HAP-1 (cell line): ENCODE data around the gene CACNA1E.

ENCODE experiments used
- DNase-seq, 2 experiments: peaks; one replicate each; pipeline ENCODE4 v3.0.0-alpha.2; 2016 to 2020; ENCODE audit warnings: low spot score in 2 of 2
- H3K27me3 ChIP-seq: fragments of 250-450 bp; sonication (Bioruptor Pico); 2 replicates; pipeline ENCODE4 v1.5.1; 2020; ENCODE audit warnings: low read depth, mild to moderate bottlenecking, moderate library complexity
- H3K36me3 ChIP-seq: fragments of 250-450 bp; sonication (Bioruptor Pico); replicated peaks from 2 replicates; pipeline ENCODE4 v1.5.1; 2020; ENCODE audit warnings: mild to moderate bottlenecking
- H3K4me1 ChIP-seq: fragments of 250-450 bp; sonication (Bioruptor Pico); 2 replicates; pipeline ENCODE4 v1.5.1; 2020; ENCODE audit warnings: mild to moderate bottlenecking
- H3K4me3 ChIP-seq: fragments of 250-450 bp; sonication (Bioruptor Pico); 2 replicates; pipeline ENCODE4 v1.5.1; 2020; ENCODE audit warnings: mild to moderate bottlenecking, moderate library complexity
- H3K9me3 ChIP-seq: fragments of 250-450 bp; sonication (Bioruptor Pico); 2 replicates; pipeline ENCODE4 v1.5.1; 2020; ENCODE audit warnings: mild to moderate bottlenecking, moderate library complexity
- in situ Hi-C: fragments of 300-500 bp; cut with MboI; formaldehyde crosslinking; loops from 3 replicates; pipeline ENCODE4 v1.14.3; 2020; ENCODE audit warnings: low sequenced_read_pairs, inconsistent platforms, mixed read lengths

The CACNA1E gene

GRCh38 chr1:181545395-181545794 lies 62.1 kb downstream of the CACNA1E start:
- no peak overlapping the region for H3K4me3 ChIP-seq
- in situ Hi-C loops, result no loop called here
- H3K36me3 ChIP-seq, result no peaks in the 10 kb centered on the region
- H3K4me1 ChIP-seq, result no peaks in the 10 kb centered on the region
- H3K27me3 ChIP-seq, result peaks cover 6% of the 10 kb centered on the region; the same call in 1 of the 2 replicates
- no peak for DNase-seq
- H3K9me3 ChIP-seq, result no peaks in the 10 kb centered on the region

- in situ Hi-C loops, result no loop called here
- no peak for DNase-seq
- Histone ChIP-seq H3K9me3 (no peaks in the 10 kb centered on the region), H3K36me3 (no peaks in the 10 kb centered on the region), H3K27me3 (peaks cover 3% of the 10 kb centered on the region; the same call in 1 of the 2 replicates), H3K4me3 (no peak overlapping the region), H3K4me1 (no peaks in the 10 kb centered on the region)
Observed at GRCh38 chr1:181548497-181548896, 65.2 kb downstream of the CACNA1E start.

- Histone ChIP-seq H3K4me3 (no peak overlapping the region), H3K36me3 (no peaks in the 10 kb centered on the region), H3K9me3 (no peaks in the 10 kb centered on the region), H3K27me3 (no peaks in the 10 kb centered on the region; the same call in 1 of the 2 replicates), H3K4me1 (no peaks in the 10 kb centered on the region)
- DNase-seq, result no peak
- in situ Hi-C loops, result no loop called here
Observed at GRCh38 chr1:181551249-181551648, 67.9 kb downstream of the CACNA1E start.

GRCh38 chr1:181551754-181552153 lies 68.4 kb downstream of the CACNA1E start:
- Histone ChIP-seq H3K9me3 (no peaks in the 10 kb centered on the region), H3K4me1 (no peaks in the 10 kb centered on the region), H3K27me3 (no peaks in the 10 kb centered on the region; the same call in 1 of the 2 replicates), H3K4me3 (no peak overlapping the region), H3K36me3 (no peaks in the 10 kb centered on the region)
- in situ Hi-C loops, result no loop called here
- no peak for DNase-seq

GRCh38 chr1:181554465-181554864 lies 71.1 kb downstream of the CACNA1E start:
- no peaks in the 10 kb centered on the region for H3K9me3 ChIP-seq
- no peaks in the 10 kb centered on the region for H3K36me3 ChIP-seq
- no peak for DNase-seq
- in situ Hi-C loops, result no loop called here
- H3K4me1 ChIP-seq, result no peaks in the 10 kb centered on the region
- H3K4me3 ChIP-seq, result no peak overlapping the region
- H3K27me3 ChIP-seq, result peaks cover 5% of the 10 kb centered on the region

- in situ Hi-C loops, result no loop called here
- H3K4me3 ChIP-seq, result no peak overlapping the region
- H3K9me3 ChIP-seq, result no peaks in the 10 kb centered on the region
- H3K27me3 ChIP-seq, result peaks cover 5% of the 10 kb centered on the region
- H3K4me1 ChIP-seq, result no peaks in the 10 kb centered on the region
- H3K36me3 ChIP-seq, result no peaks in the 10 kb centered on the region
- DNase-seq, result no peak
Observed at GRCh38 chr1:181556631-181557030, 73.3 kb downstream of the CACNA1E start.

DNA sequence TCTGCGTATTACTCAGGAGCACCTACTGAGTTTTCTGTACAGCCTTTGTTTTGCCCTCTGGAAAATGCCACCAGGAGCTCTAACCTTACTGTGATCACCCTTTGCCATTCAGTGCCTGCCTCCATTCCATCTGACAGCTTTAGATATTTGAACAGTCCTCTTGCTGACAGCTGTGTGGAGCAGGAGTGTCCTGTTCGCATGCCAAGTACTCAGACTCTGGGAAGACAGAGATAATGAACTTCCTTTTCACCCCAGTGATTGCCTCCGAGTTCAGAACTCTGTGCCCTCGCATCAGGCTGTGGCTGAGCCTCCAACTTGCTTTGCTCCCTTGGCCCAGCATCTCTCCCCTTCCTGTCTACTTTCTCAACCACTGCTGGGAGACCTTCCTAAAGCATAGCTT lies 74.0 kb downstream of the CACNA1E start:
- no peak overlapping the region for H3K4me3 ChIP-seq
- in situ Hi-C loops, result no loop called here
- H3K9me3 ChIP-seq, result no peaks in the 10 kb centered on the region
- no peaks in the 10 kb centered on the region for H3K4me1 ChIP-seq
- no peak for DNase-seq
- no peaks in the 10 kb centered on the region for H3K36me3 ChIP-seq
- H3K27me3 ChIP-seq, result peaks cover 5% of the 10 kb centered on the region

DNA sequence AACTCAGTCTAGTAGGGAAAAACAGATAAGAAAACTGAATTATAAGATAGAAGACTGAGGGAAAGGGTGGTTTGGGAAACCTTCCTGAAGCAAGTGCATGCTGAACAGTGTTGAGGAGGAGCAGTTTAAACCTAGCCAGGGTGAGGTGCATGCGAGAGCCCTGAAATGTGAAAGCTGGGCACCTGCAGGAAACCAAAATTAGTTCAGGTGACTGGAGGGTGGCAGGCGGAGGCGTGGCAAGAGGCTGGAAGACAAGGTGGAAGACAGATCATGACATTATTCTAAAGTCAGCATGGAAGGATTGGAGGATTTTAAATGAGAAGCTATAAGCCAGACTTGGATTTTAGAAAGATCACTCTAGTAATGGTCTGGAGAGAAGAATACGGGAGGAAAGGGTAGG lies 75.1 kb downstream of the CACNA1E start:
- H3K27me3 ChIP-seq, result peaks cover 5% of the 10 kb centered on the region
- DNase-seq, result no peak
- no peaks in the 10 kb centered on the region for H3K36me3 ChIP-seq
- no peaks in the 10 kb centered on the region for H3K9me3 ChIP-seq
- in situ Hi-C loops, result no loop called here
- H3K4me1 ChIP-seq, result no peaks in the 10 kb centered on the region
- H3K4me3 ChIP-seq, result no peak overlapping the region

DNA sequence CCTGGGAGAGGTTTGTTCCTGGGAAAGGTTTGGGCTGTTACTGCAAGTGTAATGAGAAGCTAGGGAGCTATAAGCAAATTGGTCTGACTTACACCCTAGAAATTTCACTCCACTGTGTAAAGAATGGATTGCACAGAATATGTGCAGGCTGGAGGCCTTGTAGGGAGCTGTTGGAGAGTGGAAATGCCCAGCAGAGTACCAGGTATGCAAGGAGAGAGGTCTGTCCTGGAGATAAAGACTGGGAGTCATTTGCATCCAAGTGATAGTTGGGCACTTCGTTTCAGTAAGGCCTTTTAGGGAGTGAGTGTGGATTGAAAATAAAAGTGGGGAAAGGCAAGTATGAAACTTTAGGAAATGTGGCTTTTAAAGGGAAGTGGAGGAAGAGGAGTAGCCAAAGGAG lies 75.8 kb downstream of the CACNA1E start:
- H3K27me3 ChIP-seq, result peaks cover 5% of the 10 kb centered on the region
- no peaks in the 10 kb centered on the region for H3K36me3 ChIP-seq
- no peak for DNase-seq
- no peak overlapping the region for H3K4me3 ChIP-seq
- in situ Hi-C loops, result no loop called here
- H3K9me3 ChIP-seq, result no peaks in the 10 kb centered on the region
- H3K4me1 ChIP-seq, result no peaks in the 10 kb centered on the region

DNA sequence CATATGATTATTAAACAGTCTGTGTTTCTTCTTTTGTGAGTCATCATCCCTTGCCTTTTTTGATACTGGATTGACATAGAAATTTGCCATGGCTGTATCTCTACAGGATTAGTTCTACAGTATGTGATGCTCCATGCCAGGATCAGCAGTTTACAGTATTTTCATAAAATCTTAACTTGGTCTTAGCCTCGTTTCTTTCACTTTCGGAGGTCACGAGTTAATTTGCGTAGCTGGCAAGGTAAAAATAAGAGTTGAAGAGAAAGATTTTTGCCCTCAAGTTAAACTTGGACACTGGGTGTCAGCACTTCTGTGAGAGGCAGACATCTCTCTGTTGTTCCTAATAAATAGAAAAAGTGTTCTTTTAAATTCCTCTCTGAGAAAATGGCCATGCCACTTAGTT lies 79.1 kb downstream of the CACNA1E start:
- DNase-seq, result no peak
- Histone ChIP-seq H3K36me3 (no peaks in the 10 kb centered on the region), H3K27me3 (peaks cover 5% of the 10 kb centered on the region), H3K4me3 (no peak overlapping the region), H3K9me3 (no peaks in the 10 kb centered on the region), H3K4me1 (no peaks in the 10 kb centered on the region)
- in situ Hi-C loops, result no loop called here

DNA sequence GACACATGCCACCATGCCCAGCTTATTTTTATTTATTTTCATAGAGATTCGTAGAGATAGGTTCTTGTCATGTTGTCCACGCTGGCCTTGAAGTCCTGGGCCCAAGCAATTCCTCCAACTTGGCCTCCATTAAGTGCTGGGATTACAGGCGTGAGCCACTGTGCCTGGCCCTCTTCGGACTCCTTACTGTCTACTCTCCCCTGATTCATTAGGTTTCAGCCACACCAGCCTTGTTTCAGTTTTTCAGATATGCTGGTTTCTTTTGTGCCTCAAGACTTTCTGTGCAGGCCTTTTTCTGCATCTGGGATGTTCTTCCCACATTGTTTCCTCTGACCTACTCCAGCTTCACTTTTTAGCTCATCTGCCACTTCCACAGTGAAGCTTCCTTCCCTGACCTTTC lies 85.4 kb downstream of the CACNA1E start:
- H3K4me3 ChIP-seq, result no peak overlapping the region
- in situ Hi-C loops, result no loop called here
- no peak for DNase-seq
- H3K4me1 ChIP-seq, result no peaks in the 10 kb centered on the region
- H3K27me3 ChIP-seq, result no peaks in the 10 kb centered on the region
- H3K9me3 ChIP-seq, result no peaks in the 10 kb centered on the region
- no peaks in the 10 kb centered on the region for H3K36me3 ChIP-seq

DNA sequence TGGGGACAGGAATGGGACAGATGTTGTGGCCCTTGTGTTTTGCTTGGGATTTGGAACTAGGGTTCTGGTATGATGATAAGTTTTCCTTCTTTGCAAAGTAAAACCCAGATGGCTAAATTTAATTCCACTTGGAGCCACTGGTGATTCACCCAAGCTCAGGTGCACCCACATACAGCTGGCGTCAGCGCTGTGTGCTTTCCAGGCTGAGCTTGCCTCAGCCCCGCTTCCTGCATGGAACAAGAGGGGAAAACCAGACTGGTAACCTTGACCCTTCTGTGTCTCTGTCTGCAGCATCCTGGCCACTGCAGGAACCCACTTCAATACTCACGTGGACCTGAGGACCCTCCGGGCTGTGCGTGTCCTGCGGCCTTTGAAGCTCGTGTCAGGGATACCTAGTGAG lies 94.2 kb downstream of the CACNA1E start:
- DNase-seq, result no peak
- in situ Hi-C loops, result no loop called here

GRCh38 chr1:181583598-181583997 lies 100.3 kb downstream of the CACNA1E start:
- Histone ChIP-seq H3K27me3 (no peaks in the 10 kb centered on the region), H3K4me1 (no peaks in the 10 kb centered on the region), H3K36me3 (no peaks in the 10 kb centered on the region), H3K9me3 (no peaks in the 10 kb centered on the region), H3K4me3 (no peak overlapping the region)
- DNase-seq, result no peak
- in situ Hi-C loops, result no loop called here

More for the DNA sequence above, 94.2 kb downstream of the CACNA1E start:
- H3K36me3 ChIP-seq, result no peaks in the 10 kb centered on the region
- H3K4me3 ChIP-seq, result no peak overlapping the region
- no peaks in the 10 kb centered on the region for H3K27me3 ChIP-seq
- H3K9me3 ChIP-seq, result no peaks in the 10 kb centered on the region
- H3K4me1 ChIP-seq, result no peaks in the 10 kb centered on the region

- Histone ChIP-seq H3K27me3 (no peaks in the 10 kb centered on the region; the same call in 1 of the 2 replicates), H3K4me1 (no peaks in the 10 kb centered on the region), H3K36me3 (no peaks in the 10 kb centered on the region), H3K4me3 (no peak overlapping the region), H3K9me3 (no peaks in the 10 kb centered on the region)
- DNase-seq, result peak in 1 of 2 experiments; percentile 14
- in situ Hi-C loops, result no loop called here
Observed at GRCh38 chr1:181587870-181588438, 104.6 kb downstream of the CACNA1E start.

GRCh38 chr1:181588631-181589030 lies 105.3 kb downstream of the CACNA1E start:
- H3K4me1 ChIP-seq, result no peaks in the 10 kb centered on the region
- no peak overlapping the region for H3K4me3 ChIP-seq
- H3K9me3 ChIP-seq, result no peaks in the 10 kb centered on the region
- no peaks in the 10 kb centered on the region; the same call in 1 of the 2 replicates for H3K27me3 ChIP-seq
- in situ Hi-C loops, result no loop called here
- H3K36me3 ChIP-seq, result no peaks in the 10 kb centered on the region
- DNase-seq, result no peak
